Fibroblast of villous mesenchyme (primary cell): ENCODE data around the gene KIF25. TPM values are rescaled to one million over a fixed set of nuclear protein-coding genes. Genes with fewer than 3 reads are reported as not detected.

ENCODE experiments used
- DNase-seq: peaks from one replicate; pipeline ENCODE4 v3.0.0-alpha.2; 2010; ENCODE audit warnings: low read depth
- H3K4me3 ChIP-seq: 2 replicates; pipeline ENCODE4 v1.5.1; 2011; ENCODE audit warnings: low read depth, mild to moderate bottlenecking, low read length
- total RNA-seq: library from RNA; depleted of rRNA; stranded (reverse); fragments of >200 nt; gene quantifications from 2 replicates; pipeline ENCODE4 v1.2.3, GENCODE V29; 2012
- TF ChIP-seq, protein P1 (sequence below): IDR thresholded peaks from 2 replicates; pipeline ENCODE4 v1.5.1; 2012; ENCODE audit warnings: low read depth, mild to moderate bottlenecking, low read length; ENCODE audit not compliant: insufficient read depth

The KIF25 gene, protein sequence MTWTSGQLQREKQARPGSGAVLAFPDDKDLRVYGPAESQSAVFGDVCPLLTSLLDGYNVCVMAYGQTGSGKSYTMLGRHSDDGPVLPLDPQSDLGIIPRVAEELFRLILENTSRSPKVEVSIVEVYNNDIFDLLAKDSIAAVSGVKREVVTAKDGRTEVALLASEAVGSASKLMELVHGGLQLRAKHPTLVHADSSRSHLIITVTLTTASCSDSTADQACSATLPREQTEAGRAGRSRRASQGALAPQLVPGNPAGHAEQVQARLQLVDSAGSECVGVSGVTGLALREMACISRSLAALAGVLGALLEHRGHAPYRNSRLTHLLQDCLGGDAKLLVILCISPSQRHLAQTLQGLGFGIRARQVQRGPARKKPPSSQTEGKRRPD
- total RNA-seq = under 0.01 TPM in 1 of 2 replicates, not detected in the other

DNA sequence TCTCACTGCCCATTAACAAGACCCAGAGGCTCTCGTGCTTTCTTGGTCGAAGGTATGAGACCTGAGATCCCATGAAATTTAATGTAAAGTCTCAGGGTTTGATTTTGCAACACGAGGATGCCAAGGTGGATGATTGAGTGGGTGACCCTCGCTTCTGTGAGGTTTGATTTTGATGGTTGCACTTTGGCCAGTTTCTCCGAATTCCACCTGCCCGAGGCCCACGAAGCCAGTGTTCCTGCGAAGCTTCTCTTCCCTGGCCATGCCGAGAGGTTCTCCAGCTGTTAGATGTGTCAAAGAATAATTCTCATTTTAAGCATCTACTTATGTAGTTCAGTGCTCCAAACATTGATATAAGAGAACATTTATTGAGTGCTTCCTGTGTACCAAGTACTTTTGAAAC lies at the start of gene KIF25:
Gene KIF25 (plus strand): TSS at position 30 of the 400 bp plus-strand sequence. CDS start 31,915 bp downstream, outside the sequence.
- no peak within 1 kb of the TSS for H3K4me3 ChIP-seq
- TF ChIP-seq, protein P1, sequence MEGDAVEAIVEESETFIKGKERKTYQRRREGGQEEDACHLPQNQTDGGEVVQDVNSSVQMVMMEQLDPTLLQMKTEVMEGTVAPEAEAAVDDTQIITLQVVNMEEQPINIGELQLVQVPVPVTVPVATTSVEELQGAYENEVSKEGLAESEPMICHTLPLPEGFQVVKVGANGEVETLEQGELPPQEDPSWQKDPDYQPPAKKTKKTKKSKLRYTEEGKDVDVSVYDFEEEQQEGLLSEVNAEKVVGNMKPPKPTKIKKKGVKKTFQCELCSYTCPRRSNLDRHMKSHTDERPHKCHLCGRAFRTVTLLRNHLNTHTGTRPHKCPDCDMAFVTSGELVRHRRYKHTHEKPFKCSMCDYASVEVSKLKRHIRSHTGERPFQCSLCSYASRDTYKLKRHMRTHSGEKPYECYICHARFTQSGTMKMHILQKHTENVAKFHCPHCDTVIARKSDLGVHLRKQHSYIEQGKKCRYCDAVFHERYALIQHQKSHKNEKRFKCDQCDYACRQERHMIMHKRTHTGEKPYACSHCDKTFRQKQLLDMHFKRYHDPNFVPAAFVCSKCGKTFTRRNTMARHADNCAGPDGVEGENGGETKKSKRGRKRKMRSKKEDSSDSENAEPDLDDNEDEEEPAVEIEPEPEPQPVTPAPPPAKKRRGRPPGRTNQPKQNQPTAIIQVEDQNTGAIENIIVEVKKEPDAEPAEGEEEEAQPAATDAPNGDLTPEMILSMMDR = no peak
- DNase-seq = no peak

DNA sequence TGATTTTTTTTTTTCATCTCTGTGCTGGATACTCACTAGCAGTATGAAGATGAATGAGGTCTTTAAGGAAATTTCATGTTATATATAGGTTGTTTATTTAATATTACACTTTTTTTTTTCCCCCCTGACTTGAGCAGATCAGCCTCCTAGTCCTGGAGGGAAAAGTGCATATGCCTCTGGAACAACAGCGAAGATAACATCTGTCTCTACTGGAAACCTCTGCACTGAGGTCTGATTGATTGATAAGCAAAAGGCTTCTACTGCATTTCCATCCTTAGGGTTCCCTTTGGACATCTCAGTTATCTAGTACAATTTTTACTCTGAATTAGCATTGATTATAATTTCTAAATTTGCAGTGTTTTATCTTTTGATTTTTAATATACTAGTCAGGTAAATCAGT lies 49.8 kb upstream of the KIF25 start:
- TF ChIP-seq, protein P1 = no peak
- H3K4me3 ChIP-seq = no peak overlapping the region
- DNase-seq = no peak

DNA sequence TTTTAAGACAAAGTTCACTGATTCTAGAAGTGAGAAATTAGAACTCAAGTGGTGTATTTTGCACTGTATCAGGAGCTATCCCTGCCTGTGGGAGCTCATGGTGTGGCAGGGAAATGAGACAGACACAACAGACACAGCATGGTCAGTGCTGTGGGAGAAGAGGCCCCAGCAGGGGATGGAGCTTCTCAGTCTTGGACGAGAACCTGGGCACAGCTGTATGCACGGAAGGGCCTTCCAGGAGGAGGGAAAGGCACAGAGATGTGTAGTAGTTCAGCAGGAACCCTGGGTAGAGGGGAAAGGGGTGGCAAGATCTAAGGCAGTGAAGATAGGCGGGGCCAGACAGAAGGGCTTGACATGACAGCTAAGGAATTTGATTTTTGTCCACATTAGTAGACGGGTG lies 48.8 kb upstream of the KIF25 start:
- TF ChIP-seq, protein P1 = no peak
- no peak for DNase-seq
- no peak overlapping the region for H3K4me3 ChIP-seq

DNA sequence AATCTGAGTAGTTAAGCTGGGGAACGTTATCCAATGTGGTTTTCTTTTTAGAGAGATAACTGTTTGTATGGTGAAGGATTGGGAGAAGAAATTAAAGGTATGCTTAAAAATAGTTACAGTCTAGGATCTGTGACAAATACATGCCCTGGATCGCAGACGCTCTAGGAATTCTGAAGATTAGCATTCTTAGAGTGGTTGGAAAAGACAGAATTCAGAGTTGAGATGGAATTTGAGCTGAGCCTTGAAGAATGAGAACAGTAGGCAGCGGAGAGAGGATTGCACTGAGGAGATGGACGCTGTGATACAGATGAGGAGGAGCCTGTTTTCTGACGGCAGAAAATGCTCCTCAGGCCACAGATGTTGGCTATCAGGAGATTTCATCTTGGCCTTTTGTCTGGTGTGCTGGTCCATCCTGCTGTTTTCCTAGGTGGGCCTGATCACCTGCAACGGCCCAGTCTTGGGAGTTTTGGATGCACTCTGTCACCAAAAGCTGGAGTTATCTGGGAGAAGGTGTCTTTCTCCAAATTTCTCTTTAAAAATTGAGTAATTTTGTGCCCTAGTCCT lies 48.3 kb upstream of the KIF25 start:
- TF ChIP-seq, protein P1 = no peak
- no peak for DNase-seq
- no peak overlapping the region for H3K4me3 ChIP-seq

DNA sequence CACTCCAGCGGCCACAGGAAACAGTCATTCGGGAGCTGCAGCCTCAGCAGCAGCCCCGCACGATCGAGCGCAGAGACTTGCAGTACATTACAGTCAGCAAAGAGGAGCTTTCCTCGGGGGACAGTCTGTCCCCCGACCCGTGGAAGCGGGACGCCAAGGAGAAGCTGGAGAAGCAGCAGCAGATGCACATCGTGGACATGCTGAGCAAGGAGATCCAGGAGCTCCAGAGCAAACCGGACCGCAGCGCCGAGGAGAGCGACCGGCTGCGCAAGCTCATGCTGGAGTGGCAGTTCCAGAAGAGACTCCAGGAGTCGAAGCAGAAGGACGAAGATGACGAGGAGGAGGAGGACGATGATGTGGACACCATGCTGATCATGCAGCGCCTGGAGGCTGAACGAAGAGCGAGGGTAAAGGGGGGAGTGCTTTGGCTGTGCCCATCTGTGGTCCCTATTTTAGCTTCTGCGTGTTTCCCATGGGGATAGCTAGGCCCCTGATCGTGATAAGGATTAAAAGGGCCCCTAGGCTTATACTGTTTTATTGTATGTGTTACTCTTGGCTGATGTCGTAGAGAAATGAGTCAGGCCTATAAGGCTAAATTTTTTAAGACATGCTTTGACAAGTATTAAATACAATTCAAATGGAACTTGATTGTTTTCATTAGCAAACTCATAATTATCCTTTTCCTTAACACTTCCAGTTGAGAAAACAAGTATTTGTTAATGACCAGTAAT lies 45.5 kb upstream of the KIF25 start:
- H3K4me3 ChIP-seq = no peak overlapping the region
- no peak for DNase-seq
- TF ChIP-seq, protein P1 = no peak

DNA sequence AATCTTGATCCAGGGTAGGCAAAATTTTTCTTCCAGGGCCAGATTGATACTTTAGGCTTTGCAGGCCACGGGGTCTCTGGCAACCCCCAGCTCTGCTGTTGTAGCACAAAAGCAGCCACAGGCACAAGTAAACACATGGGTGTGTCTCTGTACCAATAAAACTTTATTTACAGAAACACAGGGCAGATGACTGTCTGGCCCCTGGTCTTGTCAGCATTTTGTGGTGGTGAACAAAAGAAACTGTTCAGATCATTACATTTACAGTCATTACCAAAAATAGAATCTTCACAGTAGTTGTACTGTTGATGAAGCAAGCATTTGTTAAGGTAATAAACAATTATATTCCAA lies 45.0 kb upstream of the KIF25 start:
- TF ChIP-seq, protein P1 = no peak
- DNase-seq = no peak
- H3K4me3 ChIP-seq = no peak overlapping the region
